IPS-11a (cell line): ENCODE data around the gene COL28A1.

Experiments
- H3K4me3 ChIP-seq: one replicate; pipeline ENCODE4 v1.5.1; 2013; ENCODE audit warnings: low read depth, low read length, control low read depth

COL28A1 gene

DNA sequence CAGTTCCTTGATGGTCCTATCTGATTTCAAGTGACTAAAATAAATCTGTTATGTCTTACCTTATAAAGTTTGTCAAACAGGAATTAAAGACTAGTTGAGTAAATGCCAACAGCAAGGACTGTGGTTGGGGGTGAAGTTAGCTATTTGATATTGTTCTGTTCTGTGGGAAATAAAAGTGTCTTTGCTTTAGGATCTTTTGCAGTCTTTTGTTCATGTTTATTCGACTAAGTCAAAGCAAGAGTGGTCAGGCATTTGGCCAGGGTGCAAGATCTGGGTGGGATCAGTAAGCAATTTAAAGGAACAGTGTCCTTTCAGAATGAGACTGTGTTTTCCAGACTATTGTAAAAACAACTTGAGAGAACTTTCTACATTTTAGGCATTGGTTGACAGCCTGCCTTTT is at the start of gene COL28A1:
Gene COL28A1 (minus strand): TSS at position 183 of the 400 bp plus-strand sequence. CDS start 2,998 bp downstream, outside the sequence.
- H3K4me3 ChIP-seq, result no peak within 1 kb of the TSS

DNA sequence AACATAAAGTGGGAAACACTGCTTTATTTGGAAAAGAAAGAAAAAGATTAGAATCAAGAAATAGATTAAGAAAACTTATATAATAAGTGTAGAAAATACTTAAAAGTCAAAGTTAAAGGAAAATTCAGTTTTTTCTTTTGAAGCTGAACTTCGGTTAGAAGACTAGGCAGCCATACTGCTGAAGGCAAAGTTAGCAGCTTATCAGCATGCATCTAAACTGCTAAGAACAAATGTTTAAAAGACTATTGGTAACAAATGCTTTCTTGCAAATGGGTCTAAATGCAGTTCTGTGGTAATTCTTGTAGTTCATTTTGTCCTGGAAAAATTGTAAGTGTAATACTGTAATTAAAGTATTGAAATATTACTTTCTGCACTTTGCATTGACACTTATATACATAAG is 49.0 kb upstream of the COL28A1 start:
- H3K4me3 ChIP-seq, result no peak overlapping the region

DNA sequence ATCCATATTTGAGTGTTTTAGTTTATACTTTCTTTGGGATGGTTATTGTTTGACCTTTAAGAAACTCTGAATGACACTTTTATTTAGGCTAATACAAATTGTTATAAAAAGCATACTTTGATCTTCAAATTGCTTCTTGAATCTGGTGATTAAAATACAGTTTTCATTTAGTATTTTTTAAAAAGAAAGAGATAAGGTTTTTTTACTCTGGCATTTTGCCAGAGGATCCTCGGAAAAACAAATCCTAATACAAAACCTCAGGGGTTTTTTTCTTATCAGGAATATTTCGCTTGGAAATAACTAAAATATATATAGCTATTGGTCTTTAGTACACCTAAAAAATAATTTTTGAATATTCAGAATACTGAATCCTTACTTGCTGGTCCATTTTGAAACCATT is 48.1 kb upstream of the COL28A1 start:
- H3K4me3 ChIP-seq, result no peak overlapping the region

DNA sequence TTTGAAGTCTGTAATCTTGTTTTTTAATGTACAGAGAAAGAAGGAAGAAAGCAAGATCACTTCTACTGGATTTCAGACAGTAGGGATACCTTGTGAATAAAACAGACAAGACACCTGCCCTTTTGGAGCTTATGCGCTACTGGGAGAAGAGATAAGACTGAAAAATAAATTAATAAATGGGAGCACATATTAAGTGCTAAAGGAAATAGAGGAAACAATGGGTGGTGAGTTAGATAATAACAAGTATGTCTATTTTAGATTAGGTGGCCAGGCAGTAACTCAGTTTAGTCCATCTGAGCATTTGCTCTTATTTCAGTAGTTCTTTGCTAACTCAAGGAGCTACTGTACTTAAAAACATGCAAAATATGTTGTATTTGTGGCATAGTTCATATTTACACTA is 46.9 kb upstream of the COL28A1 start:
- no peak overlapping the region for H3K4me3 ChIP-seq

DNA sequence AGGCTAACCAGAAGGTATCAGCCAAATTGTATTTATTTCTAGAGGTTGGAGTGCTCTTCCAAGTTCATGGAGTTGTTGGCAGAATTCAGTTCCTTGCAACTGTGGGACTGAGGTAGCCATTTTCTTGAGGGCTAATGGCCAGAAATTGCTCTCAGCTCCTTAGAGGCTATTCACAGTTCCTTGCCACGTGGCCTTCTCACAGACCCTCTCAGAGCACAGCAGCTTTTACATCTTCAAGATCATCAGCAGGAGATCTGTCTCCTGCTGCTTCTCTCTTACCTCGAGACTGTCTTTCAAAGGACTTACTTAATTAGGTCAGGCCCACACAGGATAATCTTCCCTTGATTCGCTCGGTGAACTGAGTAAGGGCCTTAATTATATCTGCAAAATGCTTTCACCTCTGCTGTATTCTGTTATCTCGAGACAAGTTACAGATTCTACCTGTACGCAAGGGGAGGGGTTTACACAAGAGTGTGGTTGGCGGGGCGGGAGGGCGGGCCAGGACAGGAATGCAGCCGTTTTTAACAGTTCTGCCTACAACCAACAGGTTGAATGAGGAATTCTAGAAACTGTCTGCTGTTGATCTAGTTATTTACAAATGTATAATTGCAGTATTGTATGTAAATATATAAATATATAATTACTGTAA is 46.0 kb upstream of the COL28A1 start:
- no peak overlapping the region for H3K4me3 ChIP-seq

DNA sequence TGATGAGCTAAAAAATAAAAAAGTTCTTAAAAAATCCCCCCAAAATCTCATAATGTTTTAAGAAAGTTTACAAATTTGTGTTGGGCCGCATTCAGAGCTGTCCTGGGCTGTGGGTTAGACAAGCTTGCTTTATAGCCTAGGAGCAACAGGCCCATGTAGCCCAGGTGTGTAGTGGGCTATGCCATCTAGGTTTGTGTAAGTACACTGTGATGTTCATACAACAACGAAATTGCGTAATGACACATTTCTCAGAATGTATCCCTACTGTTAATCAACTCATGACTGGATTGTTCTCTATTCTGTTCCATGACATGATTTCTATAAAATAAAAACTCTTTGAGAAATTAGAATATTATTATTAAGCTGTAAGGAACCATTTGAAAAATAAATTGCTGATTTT is 44.0 kb upstream of the COL28A1 start:
- H3K4me3 ChIP-seq, result no peak overlapping the region

DNA sequence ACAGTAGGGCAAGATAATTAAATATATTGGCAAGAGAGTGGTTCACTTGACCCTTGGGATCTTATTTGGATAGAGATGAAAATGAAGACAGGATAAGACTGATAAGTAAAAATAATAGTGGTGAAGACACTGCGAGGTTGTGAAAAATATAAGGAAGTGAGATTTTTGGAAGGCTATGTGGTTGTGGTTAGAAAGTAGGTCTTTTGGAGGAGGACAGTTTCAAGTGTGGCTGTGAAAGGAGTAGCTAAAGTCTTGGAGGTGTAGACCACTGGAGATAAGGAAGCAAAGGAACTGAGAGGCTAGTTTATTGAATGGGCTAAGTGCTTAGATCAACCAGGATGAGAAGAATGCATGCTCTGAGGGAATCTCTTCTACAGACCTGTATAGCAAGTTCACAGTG is 42.2 kb upstream of the COL28A1 start:
- no peak overlapping the region for H3K4me3 ChIP-seq

DNA sequence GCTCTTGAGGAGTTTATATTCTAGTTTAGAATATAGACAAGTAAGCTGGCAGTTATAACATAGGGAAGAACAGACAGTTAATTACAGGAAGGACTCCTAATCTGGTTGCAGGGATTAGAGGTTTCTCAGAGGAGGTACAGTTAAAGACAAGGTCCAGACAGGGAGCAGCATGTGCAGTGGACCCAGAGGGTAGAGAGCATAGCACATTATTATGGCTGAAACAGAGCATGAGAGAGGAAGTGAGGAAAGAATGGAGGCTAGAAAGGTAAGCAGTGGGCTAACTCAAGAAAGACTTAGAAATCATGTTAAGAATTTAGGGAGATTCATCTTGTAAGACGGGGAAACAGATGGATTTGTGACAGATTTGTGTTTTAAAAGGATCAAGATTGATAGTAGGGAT is 40.7 kb upstream of the COL28A1 start:
- H3K4me3 ChIP-seq, result no peak overlapping the region

DNA sequence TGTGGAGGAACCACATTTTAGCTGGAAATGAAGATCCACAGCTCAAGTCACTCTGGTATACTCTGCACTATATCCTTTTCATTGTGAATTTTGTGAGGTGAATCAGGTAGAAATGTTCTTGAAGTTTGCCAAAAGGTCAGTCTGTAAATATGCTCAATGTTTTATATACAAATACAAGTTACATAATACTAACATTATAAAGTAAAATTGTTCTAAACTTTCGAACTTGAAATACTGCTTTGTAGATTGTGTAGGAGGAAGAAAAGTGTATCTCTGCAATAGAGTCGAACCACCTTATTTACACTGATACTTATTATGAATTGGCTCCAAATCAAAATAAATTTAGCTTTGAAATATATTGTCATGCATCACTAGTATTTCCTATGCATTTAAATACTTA is 38.0 kb upstream of the COL28A1 start:
- no peak overlapping the region for H3K4me3 ChIP-seq

DNA sequence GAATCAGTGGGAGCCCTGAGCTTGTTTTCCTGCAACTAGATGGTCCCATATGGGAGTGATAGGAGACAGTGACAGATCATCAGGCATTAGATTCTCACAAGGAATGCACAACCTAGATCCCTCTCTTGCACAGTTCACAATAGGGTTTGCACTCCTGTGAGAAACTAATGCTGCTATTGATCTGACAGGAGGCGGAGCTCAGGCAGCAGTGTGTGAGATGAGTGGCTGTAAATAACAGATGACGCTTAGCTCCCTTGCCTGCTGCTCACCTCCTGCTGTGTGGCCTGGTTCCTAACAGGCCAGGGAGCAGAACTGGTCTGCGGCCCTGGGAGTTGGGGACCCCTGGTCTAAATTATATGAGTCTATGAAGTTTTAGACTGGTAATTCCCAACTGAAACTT is 34.9 kb upstream of the COL28A1 start:
- H3K4me3 ChIP-seq, result no peak overlapping the region

DNA sequence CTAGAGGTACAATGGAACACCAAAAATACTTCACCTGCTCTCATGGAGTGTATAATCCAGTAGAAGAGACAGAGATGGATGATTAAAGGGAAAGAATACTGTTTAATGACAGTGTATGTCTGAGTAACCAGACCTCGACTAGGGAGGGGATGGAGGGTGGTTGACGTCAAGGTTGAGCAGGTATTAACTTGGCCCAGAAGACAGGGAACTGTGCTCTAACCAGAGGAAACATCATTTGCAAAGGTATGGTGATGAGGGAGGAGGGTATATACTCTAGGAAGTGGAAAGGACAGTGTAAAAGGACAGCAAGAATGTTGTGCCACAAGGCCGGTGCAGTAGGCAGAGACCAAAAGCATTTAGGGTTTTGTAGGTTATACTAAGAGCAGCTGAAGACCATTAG is 33.9 kb upstream of the COL28A1 start:
- no peak overlapping the region for H3K4me3 ChIP-seq

DNA sequence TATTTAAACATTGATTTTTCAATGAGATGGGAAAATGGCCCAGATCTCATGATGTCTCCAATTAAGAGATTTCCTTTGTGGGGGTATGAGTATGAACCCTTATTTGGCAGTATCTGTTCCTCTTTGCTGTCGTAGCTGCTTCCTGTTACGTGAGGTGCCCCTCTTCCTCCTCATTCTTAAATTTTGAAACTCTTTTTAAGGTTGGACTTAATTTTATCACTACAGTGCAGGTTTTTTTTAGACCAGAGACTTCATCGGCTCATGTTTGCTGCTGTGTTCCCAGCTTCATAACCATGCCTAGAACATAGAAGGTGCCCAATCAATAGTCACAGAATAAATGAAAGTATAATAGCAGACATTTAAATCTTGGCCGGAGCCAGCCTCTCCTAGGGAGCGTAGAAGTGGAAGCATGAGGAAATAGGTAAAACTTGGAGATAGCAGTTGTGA is 33.4 kb upstream of the COL28A1 start:
- no peak overlapping the region for H3K4me3 ChIP-seq

DNA sequence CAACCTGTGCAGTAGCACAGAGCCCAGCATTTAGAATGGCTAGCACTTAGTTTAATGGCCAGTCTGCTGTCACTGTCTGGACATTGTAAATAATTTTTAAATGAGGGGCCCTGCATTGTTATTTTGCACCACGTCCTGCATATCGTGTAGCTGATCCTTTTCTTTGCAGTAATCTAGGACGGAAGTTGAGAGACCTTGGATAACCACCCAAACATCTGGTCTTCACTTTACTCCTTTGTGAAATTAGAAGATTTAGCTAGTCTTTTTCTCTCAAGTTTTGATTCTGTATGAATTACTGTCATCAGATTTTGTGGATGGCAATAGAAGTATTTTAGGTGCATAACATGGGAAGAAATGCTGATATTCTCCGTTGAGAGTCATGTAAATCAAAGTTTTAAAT is 32.9 kb upstream of the COL28A1 start:
- no peak overlapping the region for H3K4me3 ChIP-seq

DNA sequence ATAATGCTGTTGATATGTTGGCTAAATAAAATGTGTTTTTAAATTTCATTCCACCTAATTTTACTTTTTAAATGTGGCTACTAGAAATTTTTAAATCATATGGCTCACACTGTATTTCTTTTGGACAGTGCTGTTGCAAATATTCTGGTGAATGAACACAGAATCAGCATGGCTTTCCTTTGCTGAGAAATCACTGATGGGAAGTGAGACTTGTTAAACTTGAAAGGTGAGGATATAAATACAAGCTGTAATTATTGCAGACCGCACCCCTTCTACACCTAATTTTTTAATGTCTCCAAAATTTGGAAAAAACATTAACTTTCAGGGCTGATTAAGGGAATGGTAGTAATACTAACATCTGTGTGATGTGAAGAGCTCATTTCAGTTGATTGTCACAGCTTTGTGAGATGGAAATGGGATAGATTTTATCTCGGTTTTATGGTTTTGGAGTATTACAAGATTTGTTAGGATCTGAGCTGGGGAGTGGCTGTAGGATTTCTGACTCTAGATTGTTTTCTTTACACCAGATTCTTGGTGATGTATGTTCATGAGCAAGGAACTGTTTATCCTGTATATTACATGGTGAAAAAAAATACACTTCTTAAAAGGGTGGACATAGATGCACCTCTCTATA is 32.3 kb upstream of the COL28A1 start:
- H3K4me3 ChIP-seq, result peak overlapping the region; percentile 84

DNA sequence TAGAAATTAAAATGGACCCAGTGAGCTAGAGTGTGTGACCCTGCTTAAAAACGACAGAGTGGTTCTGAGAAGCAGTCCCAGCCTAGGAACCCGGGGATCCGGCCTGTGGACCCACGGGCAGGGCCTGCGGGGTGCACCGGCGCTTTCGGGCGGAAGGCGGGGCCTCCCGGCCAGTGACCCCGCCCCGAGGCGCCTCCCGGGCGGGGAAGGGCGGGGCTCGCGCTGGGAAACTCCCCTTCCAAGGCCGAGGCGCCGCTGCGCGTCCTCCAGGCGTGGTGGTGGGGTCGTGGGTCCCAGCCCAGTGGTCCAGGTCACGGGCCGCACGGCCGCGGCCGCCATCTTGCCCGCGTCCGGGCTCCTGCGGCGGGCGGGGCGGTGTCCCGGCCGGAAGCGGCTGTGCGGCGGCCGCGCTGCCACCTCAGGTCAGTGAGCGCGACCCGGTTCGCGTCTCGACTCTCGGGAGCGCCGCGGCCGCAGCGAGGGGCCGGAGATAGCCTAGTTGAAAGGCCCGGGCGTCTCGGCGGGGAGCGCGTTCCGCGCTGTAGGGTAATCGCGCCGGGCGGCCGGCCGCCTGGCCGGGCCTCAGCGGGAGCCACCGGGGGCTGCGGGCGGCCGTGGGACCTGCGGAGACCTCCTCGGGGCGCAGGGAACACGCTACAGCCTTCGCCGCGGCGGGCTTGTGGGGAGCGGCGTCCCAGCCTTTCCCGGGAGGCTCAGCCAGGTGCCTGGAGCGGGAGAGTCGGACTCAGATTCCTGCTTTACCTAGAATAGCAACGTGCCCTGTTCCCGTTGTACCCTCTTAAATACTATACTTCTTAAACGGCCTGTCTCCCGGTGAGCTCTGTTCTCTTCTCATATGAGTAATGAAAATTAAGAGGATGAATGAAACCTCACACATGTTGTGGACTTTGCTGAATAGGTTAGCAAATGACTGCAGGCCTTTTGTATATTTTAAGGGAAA is 31.3 kb upstream of the COL28A1 start, which contains the start of gene MIOS:
Gene MIOS (plus strand): TSS at position 234 of the 961 bp plus-strand sequence. CDS start 5,592 bp downstream, outside the sequence.
- peak within 1 kb of the TSS; percentile 84 for H3K4me3 ChIP-seq

DNA sequence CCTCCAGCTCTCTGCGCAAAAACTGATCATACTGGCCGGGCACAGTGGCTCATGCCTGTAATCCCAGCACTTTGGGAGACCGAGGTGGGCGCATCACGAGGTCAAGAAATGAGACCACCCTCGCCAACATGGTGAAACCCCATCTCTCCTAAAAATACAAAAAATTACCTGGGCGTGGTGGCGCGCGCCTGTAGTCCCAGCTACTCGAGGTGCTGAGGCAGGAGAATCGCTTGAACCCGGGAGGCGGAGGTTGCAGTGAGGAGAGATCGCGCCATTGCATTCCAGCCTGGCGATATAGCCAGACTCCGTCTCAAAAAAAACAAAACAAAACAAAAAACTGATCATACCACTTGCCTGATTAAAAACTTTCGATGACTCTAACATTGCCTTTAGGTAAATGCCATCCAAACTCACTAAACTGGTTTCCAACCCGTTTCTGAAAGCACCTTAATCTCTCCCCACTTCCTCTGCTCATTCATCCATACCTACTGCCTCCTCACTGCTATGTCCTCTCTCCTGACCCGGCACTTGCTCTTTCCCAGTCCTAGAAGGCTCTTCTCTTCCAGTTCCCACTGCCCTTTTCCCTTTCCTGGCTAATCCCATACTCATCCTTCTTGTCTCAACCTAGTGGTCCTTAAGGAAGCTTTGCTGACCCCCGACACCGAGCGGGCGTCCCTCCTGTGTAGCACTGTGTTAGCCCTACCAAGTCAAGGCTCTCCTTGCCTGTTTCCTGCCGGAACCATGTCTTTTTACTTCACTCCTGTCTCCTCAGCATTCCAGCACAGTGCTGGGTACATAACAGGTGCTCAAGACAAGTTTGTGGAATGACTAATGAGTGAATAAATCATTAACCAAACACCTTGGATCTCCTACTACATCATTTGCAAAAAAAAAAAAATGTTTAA is 30.3 kb upstream of the COL28A1 start:
- H3K4me3 ChIP-seq, result peak overlapping the region; percentile 2

DNA sequence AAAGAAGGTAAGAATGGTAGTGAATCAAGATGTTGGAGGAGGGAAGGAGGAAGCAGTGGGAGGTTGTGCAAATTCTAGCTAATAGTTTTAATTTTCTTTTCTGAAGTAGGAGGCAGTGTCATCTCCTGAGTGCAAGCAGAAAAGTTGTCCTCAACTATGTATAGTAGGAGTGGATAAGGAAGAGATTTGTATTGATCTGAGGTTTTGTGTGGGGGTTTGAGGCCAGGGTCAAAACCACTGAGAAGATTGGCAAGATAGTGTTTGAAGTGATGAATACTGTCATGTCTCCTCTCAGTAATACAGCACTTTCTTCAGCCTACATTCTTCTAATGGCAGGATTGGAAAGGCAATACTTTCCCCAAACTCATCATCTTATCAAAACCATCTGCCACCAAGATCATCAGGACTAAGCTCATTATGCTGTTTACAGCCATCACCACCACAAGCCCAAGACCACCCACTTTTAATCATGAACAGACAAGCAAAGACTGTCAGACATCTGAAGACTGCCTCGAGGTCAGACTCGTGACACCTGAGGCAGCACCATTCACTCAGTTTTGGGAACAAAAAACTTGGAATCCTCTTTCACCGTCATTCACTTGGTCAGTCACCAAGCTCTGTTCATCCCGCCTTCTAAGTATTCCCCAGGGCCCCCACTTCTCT is 29.5 kb upstream of the COL28A1 start:
- H3K4me3 ChIP-seq, result no peak overlapping the region

DNA sequence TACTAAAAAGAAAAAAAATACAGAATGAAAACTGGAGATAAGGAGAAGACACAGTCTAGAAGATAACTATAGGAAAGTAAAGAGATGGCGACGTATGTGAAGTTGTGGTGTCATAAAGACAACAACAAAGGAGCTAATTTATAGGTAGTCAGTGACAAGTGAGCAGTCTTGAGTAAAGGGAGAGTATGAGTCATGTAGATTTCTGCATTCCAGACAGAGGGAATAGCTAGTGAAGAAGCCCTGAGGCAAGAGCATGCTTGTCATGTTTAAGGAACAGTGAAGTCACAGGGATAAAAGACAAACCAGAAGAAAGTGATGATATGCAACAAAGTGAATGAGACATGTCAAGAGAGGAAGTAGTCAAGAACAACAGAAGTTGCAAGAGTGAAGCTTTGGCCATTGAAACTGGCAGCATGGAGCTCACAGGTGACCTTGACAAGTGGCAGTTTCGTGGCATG is 28.7 kb upstream of the COL28A1 start:
- H3K4me3 ChIP-seq, result no peak overlapping the region

DNA sequence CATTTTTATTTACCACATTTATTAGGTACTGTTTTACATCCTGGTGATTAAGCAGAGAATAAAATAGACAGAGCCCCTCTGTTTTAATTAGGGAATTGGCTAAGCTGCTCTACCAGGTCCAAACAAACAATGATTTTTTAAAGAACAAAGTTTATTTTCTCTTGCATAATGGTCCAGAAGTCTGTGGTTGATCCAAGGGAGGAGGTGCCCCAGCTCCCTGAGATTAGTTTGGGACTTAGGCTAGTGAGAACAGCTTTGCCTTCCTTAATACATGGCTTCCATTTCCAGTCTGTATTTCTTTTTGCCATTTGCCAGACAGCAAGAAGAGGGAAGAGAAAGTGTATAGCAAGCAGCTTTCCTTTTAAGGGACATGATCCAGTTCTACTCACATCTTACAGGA is 28.1 kb upstream of the COL28A1 start:
- no peak overlapping the region for H3K4me3 ChIP-seq

DNA sequence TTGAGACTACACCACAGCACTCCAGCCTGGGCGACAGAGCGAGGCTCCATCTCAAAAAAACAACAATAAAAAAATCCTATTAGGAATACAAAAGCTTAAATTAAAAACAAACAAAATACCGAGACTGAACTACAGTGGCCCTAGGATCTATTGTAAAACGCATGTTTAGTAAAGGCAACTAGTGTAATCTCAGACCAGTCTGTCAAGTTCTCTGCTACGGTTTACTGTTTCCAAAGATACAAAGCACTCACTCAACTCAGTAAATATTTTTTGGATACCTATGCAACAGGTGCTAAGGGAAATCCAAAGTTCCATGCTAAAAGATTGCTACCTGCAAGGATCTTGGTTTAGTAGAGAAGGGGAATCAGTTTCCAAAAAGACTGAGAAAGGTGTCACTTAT is 27.6 kb upstream of the COL28A1 start:
- no peak overlapping the region for H3K4me3 ChIP-seq
